DOHH2 (cell line): ENCODE measurements around the gene ALOX12B.

Experiments used
- EZH2phosphoT487 ChIP-seq: fragments of 200-600 bp; sonication (generic); IDR thresholded peaks from 2 replicates; pipeline ENCODE4 v1.6.1; 2017; ENCODE audit warnings: borderline replicate concordance, mild to moderate bottlenecking, antibody characterized with exemption, low read length, moderate library complexity, mixed read lengths
- TF ChIP-seq, protein P1 (sequence below): fragments of 200-600 bp; sonication (generic); IDR thresholded peaks from one replicate; pipeline ENCODE4 v1.5.1; 2014; ENCODE audit warnings: antibody characterized with exemption, mild to moderate bottlenecking, low read depth, low read length; ENCODE audit not compliant: poor library complexity, severe bottlenecking

DNA sequence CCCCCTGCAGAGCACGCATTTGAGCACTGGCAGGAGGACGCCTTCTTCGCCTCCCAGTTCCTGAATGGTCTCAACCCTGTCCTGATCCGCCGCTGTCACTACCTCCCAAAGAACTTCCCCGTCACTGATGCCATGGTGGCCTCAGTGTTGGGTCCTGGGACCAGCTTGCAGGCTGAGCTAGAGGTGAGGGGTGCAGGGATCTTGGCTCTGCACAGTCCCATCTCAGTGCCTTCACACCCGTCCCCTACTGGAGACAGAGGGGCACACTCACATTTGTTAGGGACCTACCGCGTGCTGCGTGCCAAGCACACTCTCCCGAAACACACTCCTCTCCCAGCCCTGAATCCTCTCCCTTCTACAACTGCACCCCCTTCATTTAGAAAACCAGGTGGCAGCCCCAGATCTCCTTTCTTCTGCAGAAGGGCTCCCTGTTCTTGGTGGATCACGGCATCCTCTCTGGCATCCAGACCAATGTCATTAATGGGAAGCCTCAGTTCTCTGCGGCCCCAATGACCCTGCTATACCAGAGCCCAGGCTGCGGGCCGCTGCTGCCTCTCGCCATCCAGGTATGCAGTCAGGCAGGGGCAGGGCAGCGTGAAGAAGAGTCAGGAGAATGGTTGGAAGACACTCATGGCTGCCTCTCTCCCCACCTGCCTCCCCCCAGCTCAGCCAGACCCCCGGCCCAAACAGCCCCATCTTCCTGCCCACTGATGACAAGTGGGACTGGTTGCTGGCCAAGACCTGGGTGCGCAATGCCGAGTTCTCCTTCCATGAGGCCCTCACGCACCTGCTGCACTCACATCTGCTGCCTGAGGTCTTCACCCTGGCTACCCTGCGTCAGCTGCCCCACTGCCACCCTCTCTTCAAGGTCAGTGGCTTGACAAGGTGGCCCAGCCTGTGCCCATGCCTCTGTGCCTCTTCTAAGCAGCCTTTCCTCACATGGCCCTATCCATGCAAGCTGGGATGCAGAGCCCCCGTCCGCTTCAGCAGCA lies 42.4 kb downstream of the ALOX12B start:
- no peak for TF ChIP-seq EZH2phosphoT487
- TF ChIP-seq, protein P1, sequence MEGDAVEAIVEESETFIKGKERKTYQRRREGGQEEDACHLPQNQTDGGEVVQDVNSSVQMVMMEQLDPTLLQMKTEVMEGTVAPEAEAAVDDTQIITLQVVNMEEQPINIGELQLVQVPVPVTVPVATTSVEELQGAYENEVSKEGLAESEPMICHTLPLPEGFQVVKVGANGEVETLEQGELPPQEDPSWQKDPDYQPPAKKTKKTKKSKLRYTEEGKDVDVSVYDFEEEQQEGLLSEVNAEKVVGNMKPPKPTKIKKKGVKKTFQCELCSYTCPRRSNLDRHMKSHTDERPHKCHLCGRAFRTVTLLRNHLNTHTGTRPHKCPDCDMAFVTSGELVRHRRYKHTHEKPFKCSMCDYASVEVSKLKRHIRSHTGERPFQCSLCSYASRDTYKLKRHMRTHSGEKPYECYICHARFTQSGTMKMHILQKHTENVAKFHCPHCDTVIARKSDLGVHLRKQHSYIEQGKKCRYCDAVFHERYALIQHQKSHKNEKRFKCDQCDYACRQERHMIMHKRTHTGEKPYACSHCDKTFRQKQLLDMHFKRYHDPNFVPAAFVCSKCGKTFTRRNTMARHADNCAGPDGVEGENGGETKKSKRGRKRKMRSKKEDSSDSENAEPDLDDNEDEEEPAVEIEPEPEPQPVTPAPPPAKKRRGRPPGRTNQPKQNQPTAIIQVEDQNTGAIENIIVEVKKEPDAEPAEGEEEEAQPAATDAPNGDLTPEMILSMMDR = no peak
